ENCODE results near the gene PFDN4.

- TF ChIP-seq EZH2phosphoT487 (IDR thresholded peaks at IDR 0.05; ENCODE audit: insufficient read depth, low read depth) (no peak), EZH2 (IDR thresholded peaks at IDR 0.05; ENCODE audit: insufficient read depth, poor library complexity, severe bottlenecking) (no peak)
These were observed 10.0 kb upstream of the PFDN4 start for GRCh38 chr20:54197621-54198604.

Measured in GM23248 (cell line).